Hepatocyte (in vitro differentiated cells): Measurements from ENCODE around the gene GMPR.

Source experiments
- CTCF ChIP-seq: fragments of 200-600 bp; sonication (generic); IDR thresholded peaks from 2 replicates; pipeline ENCODE4 v1.5.1; 2016; ENCODE audit warnings: antibody characterized with exemption, mild to moderate bottlenecking; ENCODE audit not compliant: poor library complexity
- EZH2 ChIP-seq: fragments of 200-600 bp; sonication (generic); IDR thresholded peaks from 2 replicates; pipeline ENCODE4 v1.6.1; 2016; ENCODE audit warnings: antibody characterized with exemption, mild to moderate bottlenecking, borderline replicate concordance
- EZH2phosphoT487 ChIP-seq: fragments of 200-600 bp; sonication (generic); IDR thresholded peaks from one replicate; pipeline ENCODE4 v1.6.1; 2018; ENCODE audit warnings: antibody characterized with exemption, mild to moderate bottlenecking, low read depth, moderate library complexity; ENCODE audit not compliant: unreplicated experiment, severe bottlenecking

GRCh38 chr6:16209539-16209938 is 28.8 kb upstream of the GMPR start:
- TF ChIP-seq CTCF, result no peak
- no peak for TF ChIP-seq EZH2phosphoT487
- TF ChIP-seq EZH2, result no peak
